Posterior cingulate gyrus (tissue), 11 donors: Measurements from ENCODE around the gene EFNB1.

Experiments used
- DNase-seq, 10 donors: peaks; one replicate each; pipeline versions ENCODE4 v3.0.0 to v3.0.0-alpha.2; 2020 to 2021; ENCODE audit warnings: mixed read lengths in 3 of 10
- intact Hi-C: fragments of 100-400 bp; cut with DNase I; formaldehyde crosslinking; loops from one replicate; pipeline ENCODE4 v1.15.1; 2023

EFNB1 gene

DNA sequence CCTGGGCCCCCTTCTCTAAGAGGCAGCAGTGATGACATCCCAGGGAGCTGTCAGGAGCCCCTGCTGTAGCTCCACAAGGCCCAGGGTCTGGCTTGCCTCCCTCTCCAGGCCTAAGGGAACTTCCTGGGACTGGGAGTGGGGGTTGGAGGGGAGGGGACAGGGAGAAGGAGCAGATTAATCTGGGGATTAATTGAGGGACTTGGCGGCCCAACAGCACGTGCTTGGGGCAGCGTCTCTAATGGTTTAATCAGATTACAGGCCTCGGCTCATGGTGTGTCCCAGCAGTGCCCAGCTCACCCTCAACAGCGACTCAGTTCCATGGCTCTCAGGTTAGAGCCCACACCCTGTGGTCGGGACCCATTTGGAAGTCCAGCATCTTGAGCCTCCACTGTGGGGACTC is 47.9 kb downstream of the EFNB1 start:
- intact Hi-C loops: no loop called here
- peak in 1 of 10 donors; percentile 58 for DNase-seq

DNA sequence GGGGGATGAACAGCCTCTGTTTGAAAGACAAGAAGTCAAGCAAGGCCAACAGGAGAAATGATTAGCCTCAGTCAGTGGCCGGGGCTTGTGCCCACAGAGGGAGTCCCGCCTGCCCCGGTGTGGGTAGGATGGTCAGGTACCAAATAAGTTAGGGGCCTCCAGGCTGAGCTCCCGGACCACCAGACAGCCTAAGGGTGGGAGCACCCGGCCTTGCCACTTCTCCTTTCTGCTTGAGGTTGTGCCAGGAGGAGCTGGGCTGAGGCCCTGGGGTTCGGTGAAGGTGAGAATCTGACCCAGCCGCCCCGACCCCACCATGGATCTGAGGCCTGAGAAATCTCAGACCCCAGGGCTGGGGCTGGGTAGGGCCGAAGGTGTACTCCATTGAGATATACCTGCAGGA is 48.8 kb downstream of the EFNB1 start:
- DNase-seq: peak in 1 of 10 donors; percentile 80
- intact Hi-C loops: no loop called here

DNA sequence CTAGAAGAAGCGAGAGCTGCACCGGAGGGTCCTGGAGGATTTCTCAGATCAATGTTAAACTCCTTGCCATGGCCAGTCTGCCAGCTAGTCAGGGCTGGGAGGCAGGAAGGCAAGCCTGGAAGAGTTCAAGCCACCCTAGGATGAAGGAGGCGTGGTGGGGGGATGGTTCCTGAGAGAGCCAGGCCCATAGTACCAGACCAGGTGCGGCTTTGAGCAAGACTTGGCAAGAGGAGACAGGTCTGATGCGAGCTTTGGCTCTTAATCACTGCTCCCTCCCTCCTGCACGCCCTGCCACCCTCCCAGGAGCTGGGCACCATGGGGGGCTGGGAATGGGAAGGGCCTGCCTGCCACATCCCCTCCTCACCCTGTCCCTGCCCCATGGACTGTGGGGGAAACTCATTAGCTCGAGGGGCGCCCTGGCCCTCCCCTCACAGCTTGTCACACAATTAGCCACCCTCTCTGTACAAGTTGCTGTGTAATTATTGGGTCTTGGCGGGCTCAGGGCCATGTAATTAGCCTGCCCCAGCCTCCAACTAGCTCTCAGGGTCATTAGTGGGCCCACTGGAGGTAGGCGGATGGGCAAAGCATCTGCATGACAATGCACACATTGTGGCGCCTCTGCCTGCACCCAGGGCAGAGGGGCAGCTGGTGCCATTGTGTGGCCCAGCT is 50.3 kb downstream of the EFNB1 start:
- intact Hi-C loops: no loop called here
- DNase-seq: peak in 1 of 10 donors; percentile 43

DNA sequence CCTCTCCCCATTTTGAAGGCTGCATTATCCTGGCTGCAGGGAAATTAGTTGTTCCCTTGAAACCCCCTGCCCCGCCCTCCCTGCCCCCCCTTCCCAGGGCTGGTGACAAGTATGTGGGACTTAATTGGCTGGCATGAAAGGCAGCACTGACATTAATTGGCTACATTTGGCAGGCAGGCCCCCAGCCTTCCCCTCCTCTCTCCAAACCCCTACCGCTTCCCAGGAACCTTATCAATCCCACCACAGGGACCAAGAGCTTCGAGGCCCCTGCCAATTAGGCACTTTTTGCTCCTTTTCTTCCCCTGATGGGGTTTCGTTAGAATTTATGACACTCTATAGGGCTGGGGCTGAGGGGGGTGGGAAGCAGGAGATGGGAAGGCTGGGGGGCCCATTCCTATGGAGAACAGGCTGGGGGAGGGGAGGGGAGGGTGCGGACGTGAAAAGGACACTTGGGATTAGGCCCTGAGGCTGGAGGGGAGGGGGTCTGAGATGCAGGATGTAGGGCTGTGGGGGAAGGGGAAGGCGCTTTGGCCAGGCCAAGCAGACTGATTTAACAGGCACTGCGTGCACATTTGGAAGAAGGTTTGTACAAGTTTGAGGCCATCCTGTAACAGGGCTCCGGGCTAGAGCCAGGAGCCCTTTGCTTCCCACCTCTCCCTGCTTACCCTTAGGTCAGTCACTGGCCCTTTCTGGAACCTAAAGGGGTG is 52.2 kb downstream of the EFNB1 start:
- intact Hi-C loops: no loop called here
- DNase-seq: peak in 1 of 10 donors; percentile 46

DNA sequence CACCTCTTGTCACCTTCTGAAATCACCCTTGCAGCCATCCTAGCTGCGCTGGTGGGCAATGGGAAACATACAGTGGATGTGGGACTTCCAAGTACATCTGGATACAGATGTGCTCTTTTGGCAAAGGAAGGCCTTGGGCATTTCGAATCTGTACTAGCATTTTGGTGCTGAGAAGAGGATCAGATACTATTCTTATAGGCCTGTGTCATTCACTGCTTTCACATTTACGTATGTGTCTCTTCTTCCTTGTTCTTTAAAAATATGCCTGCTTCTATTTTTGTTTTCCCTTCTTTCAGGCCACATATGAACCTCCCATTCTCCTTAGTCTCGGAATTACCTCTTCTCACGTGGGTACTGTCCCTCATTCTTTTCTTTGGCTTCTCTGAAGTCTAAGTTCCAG is 53.1 kb downstream of the EFNB1 start:
- intact Hi-C loops: no loop called here
- no peak for DNase-seq

DNA sequence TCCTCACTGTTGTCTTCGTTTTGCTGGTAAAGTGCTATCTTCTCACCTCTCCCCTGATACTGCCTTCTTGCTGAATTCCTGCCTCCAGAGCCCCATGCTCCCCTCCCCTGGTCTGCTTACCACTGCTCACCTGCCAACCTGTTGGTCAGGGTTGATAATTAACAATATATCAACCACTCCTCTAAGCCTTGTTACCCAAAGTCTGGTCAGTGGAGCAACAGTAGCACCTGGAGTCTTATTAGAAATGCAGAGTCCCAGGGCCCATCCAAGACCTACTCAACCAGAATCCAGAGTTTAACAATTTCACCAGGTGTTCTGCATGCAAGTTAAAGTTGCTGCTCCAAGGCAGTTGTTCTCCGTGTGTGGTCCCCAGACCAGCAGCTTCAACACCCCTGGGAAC is 55.0 kb downstream of the EFNB1 start:
- intact Hi-C loops: no loop called here
- DNase-seq: no peak

DNA sequence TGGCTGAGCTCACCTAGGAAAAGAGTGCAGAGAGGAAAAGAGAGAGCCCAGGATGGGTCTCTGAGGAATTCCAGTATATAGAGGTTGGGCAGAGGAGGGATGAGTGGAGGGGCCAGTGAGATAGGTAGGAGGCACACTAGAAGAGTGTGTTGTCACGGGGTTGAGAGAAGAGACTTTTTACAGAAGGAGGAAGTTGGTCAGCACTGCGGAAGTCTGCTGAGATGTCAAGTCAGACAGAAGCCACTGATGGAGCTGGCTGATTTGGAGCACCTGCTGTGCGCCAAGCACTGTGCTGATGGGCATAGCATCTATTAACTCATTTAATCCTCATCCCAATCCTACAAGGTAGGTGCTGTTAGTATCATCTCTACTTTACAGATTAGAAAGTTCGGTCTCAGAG is 60.4 kb downstream of the EFNB1 start:
- intact Hi-C loops: no loop called here
- DNase-seq: peak in 1 of 10 donors; percentile 19
